HG03039 (cell line): ENCODE results near the gene KYNU.

Experiments used
- ATAC-seq: cut with Tn5 transposase; IDR thresholded peaks from one replicate; pipeline ENCODE4 v1.9.1; 2021; ENCODE audit warnings: mild to moderate bottlenecking, moderate library complexity; ENCODE audit not compliant: unreplicated experiment

The KYNU gene

GRCh38 chr2:142954493-142954892, 77.0 kb downstream of the KYNU start:
- ATAC-seq, result no peak

GRCh38 chr2:142957144-142957543, 79.7 kb downstream of the KYNU start:
- no peak for ATAC-seq

GRCh38 chr2:142961202-142961601, 83.7 kb downstream of the KYNU start:
- ATAC-seq, result no peak

- ATAC-seq, result no peak
Measured at GRCh38 chr2:142965443-142965842, 88.0 kb downstream of the KYNU start.

GRCh38 chr2:142966284-142966683, 88.8 kb downstream of the KYNU start:
- ATAC-seq, result no peak

- no peak for ATAC-seq
Measured at GRCh38 chr2:142967060-142967459, 89.6 kb downstream of the KYNU start.

GRCh38 chr2:142973160-142973821, 95.8 kb downstream of the KYNU start:
- no peak for ATAC-seq

GRCh38 chr2:142973822-142974207, 96.4 kb downstream of the KYNU start:
- ATAC-seq, result no peak

- ATAC-seq, result no peak
Measured at GRCh38 chr2:142974288-142975024, 97.0 kb downstream of the KYNU start.

GRCh38 chr2:142975239-142975638, 97.8 kb downstream of the KYNU start:
- no peak for ATAC-seq

- ATAC-seq, result peak; percentile 42
Measured at GRCh38 chr2:142980246-142981068, 103.0 kb downstream of the KYNU start.

GRCh38 chr2:142981069-142981378, 103.6 kb downstream of the KYNU start:
- no peak for ATAC-seq

GRCh38 chr2:142981756-142982155, 104.3 kb downstream of the KYNU start:
- no peak for ATAC-seq

GRCh38 chr2:142983174-142983573, 105.7 kb downstream of the KYNU start:
- ATAC-seq, result peak; percentile 73

- no peak for ATAC-seq
Measured at GRCh38 chr2:142984657-142985056, 107.2 kb downstream of the KYNU start.

- ATAC-seq, result no peak
Measured at GRCh38 chr2:142987044-142987443, 109.6 kb downstream of the KYNU start.

- ATAC-seq, result no peak
Measured at GRCh38 chr2:142989273-142990204, 112.1 kb downstream of the KYNU start.

GRCh38 chr2:142991295-142991694, 113.8 kb downstream of the KYNU start:
- no peak for ATAC-seq

- no peak for ATAC-seq
Measured at GRCh38 chr2:142992840-142993239, 115.4 kb downstream of the KYNU start.

- no peak for ATAC-seq
Measured at GRCh38 chr2:142993771-142994170, 116.3 kb downstream of the KYNU start.

GRCh38 chr2:142994665-142995064, 117.2 kb downstream of the KYNU start:
- ATAC-seq, result no peak
